Measurements from ENCODE around the gene ATP6V0D1.

- TF ChIP-seq CTCF (IDR thresholded peaks at IDR 0.05): no peak
- no peak for TF ChIP-seq PBX3 (IDR thresholded peaks at IDR 0.05)
- TF ChIP-seq FOXM1 (IDR thresholded peaks at IDR 0.05; ENCODE audit: low read depth): no peak
- no peak for TF ChIP-seq POLR2AphosphoS5 (IDR thresholded peaks at IDR 0.05; ENCODE audit: low read depth, low read length)
- no peak for TF ChIP-seq RCOR1 (IDR thresholded peaks at IDR 0.05; ENCODE audit: low read length)
- TF ChIP-seq MAX (IDR thresholded peaks at IDR 0.05; ENCODE audit: low read depth): no peak
- TF ChIP-seq ZBTB33 (IDR thresholded peaks at IDR 0.05; ENCODE audit: borderline replicate concordance, low read depth): no peak
- TF ChIP-seq NRF1 (IDR thresholded peaks at IDR 0.05; ENCODE audit: low read depth, low read length): no peak
- no peak for TF ChIP-seq EP300 (IDR thresholded peaks at IDR 0.05; ENCODE audit: borderline replicate concordance in 1 of 2, low read depth in 1 of 2, low read length in 1 of 2)
- no peak for TF ChIP-seq SMC3 (IDR thresholded peaks at IDR 0.05; ENCODE audit: low read depth, low read length)
These were observed 45.3 kb upstream of the ATP6V0D1 start for GRCh38 chr16:67526149-67526791.

Data from SK-N-SH (cell line).